ENCODE results near the gene PRODH.
"Not testable (repeated sequence)": the region's sequence is repeated elsewhere in the genome, so short reads cannot be mapped to it uniquely, and the experiment has no call there.

The PRODH gene

DNA sequence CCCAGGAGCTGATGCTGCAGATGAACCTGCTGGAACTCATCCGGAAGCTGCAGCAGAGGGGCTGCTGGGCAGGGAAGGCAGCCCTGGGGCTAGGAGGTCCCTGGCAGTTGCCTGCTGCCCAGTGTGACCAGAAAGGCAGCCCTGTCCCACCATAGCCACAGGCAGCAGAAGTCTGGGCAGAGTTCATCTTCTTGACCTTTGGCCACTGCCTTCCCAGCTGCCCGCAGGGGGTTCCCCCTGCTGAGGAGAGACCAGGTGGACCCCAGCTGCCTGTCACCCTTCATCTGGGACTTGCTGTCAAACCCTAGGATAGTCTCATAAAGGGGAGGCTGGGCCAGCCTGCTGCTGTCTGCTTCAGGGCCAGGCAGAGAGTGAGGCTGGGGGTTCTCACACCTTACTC lies 24.6 kb downstream of the PRODH start:
- not testable (repeated sequence) for H4K91ac ChIP-seq (ENCODE audit: low read depth, low read length); H2BK120ac ChIP-seq (ENCODE audit: insufficient read depth, low read length, poor library complexity); H3K9me3 ChIP-seq (ENCODE audit: insufficient read depth, low read depth, low read length); H2BK5ac ChIP-seq (ENCODE audit: low read depth, low read length, poor library complexity); H3K27ac ChIP-seq (ENCODE audit: low read depth, low read length); H4K12ac ChIP-seq (ENCODE audit: low read depth, low read length); H3K14ac ChIP-seq (ENCODE audit: low read length); H3K79me2 ChIP-seq (ENCODE audit: control insufficient read depth, insufficient read depth, low read length, poor library complexity); H3K9ac ChIP-seq (ENCODE audit: low read length); H3K27me3 ChIP-seq (ENCODE audit: insufficient read depth, low read length); H3K4me2 ChIP-seq (ENCODE audit: low read length); H2AK5ac ChIP-seq (ENCODE audit: low read length); H3K36me3 ChIP-seq (ENCODE audit: control insufficient read depth in 1 of 2, insufficient read depth in 2 of 2, low read length in 2 of 2); H4K8ac ChIP-seq (ENCODE audit: low read depth, low read length); H2AFZ ChIP-seq (ENCODE audit: insufficient read depth, low read length, poor library complexity); H3K18ac ChIP-seq (ENCODE audit: low read length); H3K4ac ChIP-seq (ENCODE audit: low read depth, low read length); H3K4me3 ChIP-seq (ENCODE audit: low read depth, low read length); DNase-seq; H3K4me1 ChIP-seq (ENCODE audit: control insufficient read depth in 1 of 2, insufficient read depth in 2 of 2, low read length in 2 of 2); H2BK12ac ChIP-seq (ENCODE audit: low read length); H3K79me1 ChIP-seq (ENCODE audit: low read length); H3K23ac ChIP-seq (ENCODE audit: low read length)
- WGBS (ENCODE audit: extremely low coverage, insufficient coverage, insufficient read length) = no CpG with 5 or more reads among the region's 2 CpGs

- no peak overlapping the region for H2BK120ac ChIP-seq (ENCODE audit: insufficient read depth, low read length, poor library complexity)
- no peak overlapping the region for H4K91ac ChIP-seq (ENCODE audit: low read depth, low read length)
- H2BK12ac ChIP-seq (ENCODE audit: low read length) = no peak overlapping the region
- H3K4ac ChIP-seq (ENCODE audit: low read depth, low read length) = no peak overlapping the region
- H2BK5ac ChIP-seq (ENCODE audit: low read depth, low read length, poor library complexity) = no peak overlapping the region
- H2AFZ ChIP-seq (ENCODE audit: insufficient read depth, low read length, poor library complexity) = no peak overlapping the region
- H3K27me3 ChIP-seq (ENCODE audit: insufficient read depth, low read length) = no peaks in the 10 kb centered on the region
- no peaks in the 10 kb centered on the region for H3K79me1 ChIP-seq (ENCODE audit: low read length)
- no peak overlapping the region for H4K8ac ChIP-seq (ENCODE audit: low read depth, low read length)
- no peak overlapping the region for H3K23ac ChIP-seq (ENCODE audit: low read length)
- H3K9ac ChIP-seq (ENCODE audit: low read length) = no peak overlapping the region
- no peaks in the 10 kb centered on the region for H3K36me3 ChIP-seq (ENCODE audit: control insufficient read depth in 1 of 2, insufficient read depth in 2 of 2, low read length in 2 of 2)
- no CpG with 5 or more reads among the region's 5 CpGs for WGBS (ENCODE audit: extremely low coverage, insufficient coverage, insufficient read length)
- H3K4me2 ChIP-seq (ENCODE audit: low read length) = no peak overlapping the region
- no peak overlapping the region for H3K14ac ChIP-seq (ENCODE audit: low read length)
- H3K79me2 ChIP-seq (ENCODE audit: control insufficient read depth, insufficient read depth, low read length, poor library complexity) = no peaks in the 10 kb centered on the region
- no peak overlapping the region for H4K12ac ChIP-seq (ENCODE audit: low read depth, low read length)
- DNase-seq = no peak
- no peak overlapping the region for H3K18ac ChIP-seq (ENCODE audit: low read length)
- no peaks in the 10 kb centered on the region for H3K9me3 ChIP-seq (ENCODE audit: insufficient read depth, low read depth, low read length)
- H3K4me3 ChIP-seq (ENCODE audit: low read depth, low read length) = no peak overlapping the region
- H3K27ac ChIP-seq (ENCODE audit: low read depth, low read length) = no peak overlapping the region
- H2AK5ac ChIP-seq (ENCODE audit: low read length) = no peak overlapping the region
- H3K4me1 ChIP-seq (ENCODE audit: control insufficient read depth in 1 of 2, insufficient read depth in 2 of 2, low read length in 2 of 2) = no peaks in the 10 kb centered on the region
Measured at GRCh38 chr22:18909556-18909955, 26.5 kb downstream of the PRODH start.

- Histone ChIP-seq H3K27me3 (ENCODE audit: insufficient read depth, low read length) (no peaks in the 10 kb centered on the region), H3K4ac (ENCODE audit: low read depth, low read length) (no peak overlapping the region), H3K9me3 (ENCODE audit: insufficient read depth, low read depth, low read length) (no peaks in the 10 kb centered on the region), H3K79me2 (ENCODE audit: control insufficient read depth, insufficient read depth, low read length, poor library complexity) (no peaks in the 10 kb centered on the region), H3K9ac (ENCODE audit: low read length) (no peak overlapping the region), H3K4me2 (ENCODE audit: low read length) (no peak overlapping the region), H2AFZ (ENCODE audit: insufficient read depth, low read length, poor library complexity) (no peak overlapping the region), H4K12ac (ENCODE audit: low read depth, low read length) (no peak overlapping the region), H3K23ac (ENCODE audit: low read length) (no peak overlapping the region), H2BK120ac (ENCODE audit: insufficient read depth, low read length, poor library complexity) (no peak overlapping the region), H3K18ac (ENCODE audit: low read length) (no peak overlapping the region), H4K8ac (ENCODE audit: low read depth, low read length) (no peak overlapping the region), H3K79me1 (ENCODE audit: low read length) (no peaks in the 10 kb centered on the region), H3K14ac (ENCODE audit: low read length) (no peak overlapping the region), H3K4me1 (ENCODE audit: control insufficient read depth in 1 of 2, insufficient read depth in 2 of 2, low read length in 2 of 2) (no peaks in the 10 kb centered on the region), H4K91ac (ENCODE audit: low read depth, low read length) (no peak overlapping the region), H2BK12ac (ENCODE audit: low read length) (no peak overlapping the region), H2AK5ac (ENCODE audit: low read length) (no peak overlapping the region), H2BK5ac (ENCODE audit: low read depth, low read length, poor library complexity) (no peak overlapping the region), H3K36me3 (ENCODE audit: control insufficient read depth in 1 of 2, insufficient read depth in 2 of 2, low read length in 2 of 2) (no peaks in the 10 kb centered on the region), H3K4me3 (ENCODE audit: low read depth, low read length) (no peak overlapping the region), H3K27ac (ENCODE audit: low read depth, low read length) (no peak overlapping the region)
- no peak for DNase-seq
- no CpG with 5 or more reads among the region's 13 CpGs for WGBS (ENCODE audit: extremely low coverage, insufficient coverage, insufficient read length)
Measured at GRCh38 chr22:18906896-18907295, 29.2 kb downstream of the PRODH start.

DNA sequence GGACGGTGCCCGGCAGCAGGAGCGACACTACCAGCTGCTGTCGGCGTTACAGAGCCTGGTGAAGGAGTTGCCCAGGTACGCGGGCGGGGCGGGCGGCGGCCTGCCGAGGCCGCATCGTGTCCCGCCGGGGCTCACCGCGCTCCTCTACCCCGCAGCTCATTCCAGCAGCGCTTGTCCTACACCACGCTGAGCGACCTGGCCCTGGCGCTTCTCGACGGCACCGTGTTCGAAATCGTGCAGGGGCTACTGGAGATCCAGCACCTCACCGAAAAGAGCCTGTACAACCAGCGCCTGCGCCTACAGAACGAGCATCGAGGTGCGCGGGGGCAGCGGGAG lies 29.7 kb downstream of the PRODH start:
- not testable (repeated sequence) for H3K27me3 ChIP-seq (ENCODE audit: insufficient read depth, low read length); H4K12ac ChIP-seq (ENCODE audit: low read depth, low read length); H3K79me1 ChIP-seq (ENCODE audit: low read length); H3K36me3 ChIP-seq (ENCODE audit: control insufficient read depth in 1 of 2, insufficient read depth in 2 of 2, low read length in 2 of 2); H3K4ac ChIP-seq (ENCODE audit: low read depth, low read length); H2AK5ac ChIP-seq (ENCODE audit: low read length); H3K23ac ChIP-seq (ENCODE audit: low read length); H3K79me2 ChIP-seq (ENCODE audit: control insufficient read depth, insufficient read depth, low read length, poor library complexity); H3K4me1 ChIP-seq (ENCODE audit: control insufficient read depth in 1 of 2, insufficient read depth in 2 of 2, low read length in 2 of 2); H3K14ac ChIP-seq (ENCODE audit: low read length); H2BK12ac ChIP-seq (ENCODE audit: low read length); H3K4me3 ChIP-seq (ENCODE audit: low read depth, low read length); H2BK120ac ChIP-seq (ENCODE audit: insufficient read depth, low read length, poor library complexity); H3K9me3 ChIP-seq (ENCODE audit: insufficient read depth, low read depth, low read length); H4K91ac ChIP-seq (ENCODE audit: low read depth, low read length); H2BK5ac ChIP-seq (ENCODE audit: low read depth, low read length, poor library complexity); H3K27ac ChIP-seq (ENCODE audit: low read depth, low read length); H2AFZ ChIP-seq (ENCODE audit: insufficient read depth, low read length, poor library complexity); H3K9ac ChIP-seq (ENCODE audit: low read length); DNase-seq; H4K8ac ChIP-seq (ENCODE audit: low read depth, low read length); H3K4me2 ChIP-seq (ENCODE audit: low read length); H3K18ac ChIP-seq (ENCODE audit: low read length)
- no CpG with 5 or more reads among the region's 36 CpGs for WGBS (ENCODE audit: extremely low coverage, insufficient coverage, insufficient read length)
